Measurements from ENCODE around the gene C2CD4B. TPM values are rescaled to one million over a fixed set of nuclear protein-coding genes. Genes with fewer than 3 reads are reported as not detected.

The C2CD4B gene
- total RNA-seq, 4 donors from 2014 or later: 1.2 to 6.7 (median 2.5) TPM

DNA sequence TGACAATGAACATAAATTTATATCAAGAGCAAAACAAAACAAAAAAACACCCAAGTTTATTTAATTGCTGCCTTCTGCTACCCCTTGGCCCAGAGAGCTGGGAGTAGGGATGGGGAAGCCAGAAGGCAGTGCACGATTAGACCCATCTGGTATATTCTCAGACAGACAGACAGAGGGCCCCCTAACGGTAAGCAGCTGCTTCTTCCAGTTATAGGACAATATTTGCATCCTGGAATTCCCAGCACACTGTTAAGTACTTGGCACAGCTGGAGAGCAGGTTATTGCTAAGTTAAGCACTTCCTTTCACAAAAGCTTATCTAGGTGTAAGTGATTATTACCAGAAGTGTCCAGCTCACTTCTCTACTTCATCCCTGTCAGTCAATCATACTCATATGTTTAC lies 39.3 kb downstream of the C2CD4B start:
- Histone ChIP-seq H3K36me3 (no peaks in the 10 kb centered on the region), H3K27ac (no peak overlapping the region)
- DNase-seq: peak; percentile 32 to 45

GRCh38 chr15:62124973-62125303 lies 40.1 kb downstream of the C2CD4B start:
- H3K27ac ChIP-seq: peak overlapping the region in 1 of 3 donors; percentile 20
- no peaks in the 10 kb centered on the region for H3K9me3 ChIP-seq

More for the DNA sequence above, 39.3 kb downstream of the C2CD4B start:
- intact Hi-C loops (cut with DNase I): no loop called here
- no peak overlapping the region for H3K4me3 ChIP-seq (replicated peaks in 1 of 3)
- TF ChIP-seq, protein P1, sequence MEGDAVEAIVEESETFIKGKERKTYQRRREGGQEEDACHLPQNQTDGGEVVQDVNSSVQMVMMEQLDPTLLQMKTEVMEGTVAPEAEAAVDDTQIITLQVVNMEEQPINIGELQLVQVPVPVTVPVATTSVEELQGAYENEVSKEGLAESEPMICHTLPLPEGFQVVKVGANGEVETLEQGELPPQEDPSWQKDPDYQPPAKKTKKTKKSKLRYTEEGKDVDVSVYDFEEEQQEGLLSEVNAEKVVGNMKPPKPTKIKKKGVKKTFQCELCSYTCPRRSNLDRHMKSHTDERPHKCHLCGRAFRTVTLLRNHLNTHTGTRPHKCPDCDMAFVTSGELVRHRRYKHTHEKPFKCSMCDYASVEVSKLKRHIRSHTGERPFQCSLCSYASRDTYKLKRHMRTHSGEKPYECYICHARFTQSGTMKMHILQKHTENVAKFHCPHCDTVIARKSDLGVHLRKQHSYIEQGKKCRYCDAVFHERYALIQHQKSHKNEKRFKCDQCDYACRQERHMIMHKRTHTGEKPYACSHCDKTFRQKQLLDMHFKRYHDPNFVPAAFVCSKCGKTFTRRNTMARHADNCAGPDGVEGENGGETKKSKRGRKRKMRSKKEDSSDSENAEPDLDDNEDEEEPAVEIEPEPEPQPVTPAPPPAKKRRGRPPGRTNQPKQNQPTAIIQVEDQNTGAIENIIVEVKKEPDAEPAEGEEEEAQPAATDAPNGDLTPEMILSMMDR (IDR thresholded peaks at IDR 0.05): peak in 4 of 6 experiments; percentile 11 to 55 (median 46)
- TF ChIP-seq POLR2A (IDR thresholded peaks at IDR 0.05): no peak
- H3K9me3 ChIP-seq: no peaks in the 10 kb centered on the region
- H3K27me3 ChIP-seq: no peaks in the 10 kb centered on the region
- no peaks in the 10 kb centered on the region for H3K4me1 ChIP-seq
- 22 to 25% methylated on average over 2 of the region's 2 CpGs for WGBS, 2 donors

GRCh38 chr15:62124176-62124972 lies 40.7 kb downstream of the C2CD4B start:
- WGBS, 2 donors: 66% methylated on average over 6 of the region's 6 CpGs
- Histone ChIP-seq H3K4me3 (replicated peaks in 1 of 3) (no peak overlapping the region), H3K27me3 (no peaks in the 10 kb centered on the region), H3K4me1 (no peaks in the 10 kb centered on the region), H3K36me3 (no peaks in the 10 kb centered on the region), H3K9me3 (no peaks in the 10 kb centered on the region), H3K27ac (peak overlapping the region in 1 of 3 donors; percentile 20)
- TF ChIP-seq, protein P1 (IDR thresholded peaks at IDR 0.05): no peak
- TF ChIP-seq POLR2A (IDR thresholded peaks at IDR 0.05): no peak
- no peak for DNase-seq
- intact Hi-C loops (cut with DNase I): no loop called here

More at GRCh38 chr15:62124973-62125303, 40.1 kb downstream of the C2CD4B start:
- TF ChIP-seq, protein P1 (IDR thresholded peaks at IDR 0.05): no peak
- TF ChIP-seq POLR2A (IDR thresholded peaks at IDR 0.05): no peak
- DNase-seq: no peak
- WGBS, 2 donors: 52 to 61% methylated on average over 2 of the region's 2 CpGs
- intact Hi-C loops (cut with DNase I): no loop called here
- Histone ChIP-seq H3K4me1 (no peaks in the 10 kb centered on the region), H3K27me3 (no peaks in the 10 kb centered on the region), H3K36me3 (no peaks in the 10 kb centered on the region), H3K4me3 (replicated peaks in 1 of 3) (no peak overlapping the region)

- Histone ChIP-seq H3K36me3 (no peaks in the 10 kb centered on the region), H3K27ac (no peak overlapping the region), H3K27me3 (no peaks in the 10 kb centered on the region), H3K4me1 (no peaks in the 10 kb centered on the region), H3K4me3 (replicated peaks in 1 of 3) (no peak overlapping the region), H3K9me3 (no peaks in the 10 kb centered on the region)
- WGBS, 2 donors: 86 to 95% methylated on average over 2 of the region's 2 CpGs
- no peak for DNase-seq
- TF ChIP-seq POLR2A (IDR thresholded peaks at IDR 0.05): no peak
- intact Hi-C loops (cut with DNase I): no loop called here
Observed at GRCh38 chr15:62122249-62122648, 42.8 kb downstream of the C2CD4B start.

GRCh38 chr15:62121273-62122015 lies 43.6 kb downstream of the C2CD4B start:
- DNase-seq: no peak
- no peaks in the 10 kb centered on the region for H3K9me3 ChIP-seq
- no peaks in the 10 kb centered on the region for H3K4me1 ChIP-seq
- no peaks in the 10 kb centered on the region for H3K36me3 ChIP-seq
- H3K27ac ChIP-seq: no peak overlapping the region
- WGBS, 2 donors: 88 to 90% methylated on average over 8 of the region's 8 CpGs
- intact Hi-C loops (cut with DNase I): no loop called here
- no peaks in the 10 kb centered on the region for H3K27me3 ChIP-seq
- TF ChIP-seq, protein P1 (IDR thresholded peaks at IDR 0.05): no peak
- no peak for TF ChIP-seq POLR2A (IDR thresholded peaks at IDR 0.05)
- H3K4me3 ChIP-seq (replicated peaks in 1 of 3): no peak overlapping the region

Data from thyroid gland (tissue), 4 donors.